GM08714 (cell line): ENCODE measurements around the gene MACC1.

Experiments
- H3K4me3 ChIP-seq: fragments of 200-500 bp; sonication (Bioruptor generic); 2 replicates; pipeline ENCODE4 v1.5.1; 2014; ENCODE audit warnings: mild to moderate bottlenecking, low read length, inconsistent platforms
- ZNF274 ChIP-seq: IDR thresholded peaks from 2 replicates; pipeline ENCODE4 v1.6.1; 2012; ENCODE audit warnings: mild to moderate bottlenecking, low read depth, low read length

Gene MACC1

GRCh38 chr7:20158684-20159083 lies 58.5 kb downstream of the MACC1 start:
- TF ChIP-seq ZNF274 = no peak
- no peak overlapping the region for H3K4me3 ChIP-seq

GRCh38 chr7:20157456-20157855 lies 59.7 kb downstream of the MACC1 start:
- no peak overlapping the region for H3K4me3 ChIP-seq
- TF ChIP-seq ZNF274 = no peak

- no peak overlapping the region for H3K4me3 ChIP-seq
- TF ChIP-seq ZNF274 = no peak
Observed at GRCh38 chr7:20153999-20154398, 63.2 kb downstream of the MACC1 start.

- no peak for TF ChIP-seq ZNF274
- no peak overlapping the region for H3K4me3 ChIP-seq
Observed at GRCh38 chr7:20153567-20153966, 63.6 kb downstream of the MACC1 start.

- H3K4me3 ChIP-seq = no peak overlapping the region
- TF ChIP-seq ZNF274 = no peak
Observed at GRCh38 chr7:20152511-20152910, 64.7 kb downstream of the MACC1 start.

- no peak for TF ChIP-seq ZNF274
- H3K4me3 ChIP-seq = no peak overlapping the region
Observed at GRCh38 chr7:20151708-20152456, 65.3 kb downstream of the MACC1 start.

GRCh38 chr7:20146451-20146850 lies 70.7 kb downstream of the MACC1 start:
- TF ChIP-seq ZNF274 = no peak
- H3K4me3 ChIP-seq = no peak overlapping the region

GRCh38 chr7:20144801-20145200 lies 72.4 kb downstream of the MACC1 start:
- no peak overlapping the region for H3K4me3 ChIP-seq
- TF ChIP-seq ZNF274 = no peak

- H3K4me3 ChIP-seq = no peak overlapping the region
- no peak for TF ChIP-seq ZNF274
Observed at GRCh38 chr7:20141666-20142065, 75.5 kb downstream of the MACC1 start.

- H3K4me3 ChIP-seq = no peak overlapping the region
- TF ChIP-seq ZNF274 = no peak
Observed at GRCh38 chr7:20141002-20141345, 76.2 kb downstream of the MACC1 start.

GRCh38 chr7:20140291-20141001 lies 76.7 kb downstream of the MACC1 start:
- TF ChIP-seq ZNF274 = no peak
- H3K4me3 ChIP-seq = no peak overlapping the region

GRCh38 chr7:20136647-20137046 lies 80.5 kb downstream of the MACC1 start:
- TF ChIP-seq ZNF274 = no peak
- H3K4me3 ChIP-seq = no peak overlapping the region

GRCh38 chr7:20133803-20134202 lies 83.4 kb downstream of the MACC1 start:
- H3K4me3 ChIP-seq = no peak overlapping the region
- no peak for TF ChIP-seq ZNF274

- no peak overlapping the region for H3K4me3 ChIP-seq
- no peak for TF ChIP-seq ZNF274
Observed at GRCh38 chr7:20132585-20132984, 84.6 kb downstream of the MACC1 start.

GRCh38 chr7:20131776-20132175 lies 85.4 kb downstream of the MACC1 start:
- H3K4me3 ChIP-seq = no peak overlapping the region
- TF ChIP-seq ZNF274 = no peak
